ENCODE measurements around the gene HCFC1. TPM values are rescaled to one million over a fixed set of nuclear protein-coding genes. Genes with fewer than 3 reads are reported as not detected.
A peak's percentile ranks its signal among the peaks of the same experiment; 100 is the strongest.

The HCFC1 gene
- total and polyA plus RNA-seq, 9 donors, result 13.3 to 62.5 (median 43.2) TPM

- Histone ChIP-seq H3K27ac (peak overlapping the region; percentile 100), H3K9me3 (no peaks in the 10 kb centered on the region), H3K36me3 (no peaks in the 10 kb centered on the region), H3K4me3 (peak overlapping the region; percentile 83), H3K4me1 (ENCODE audit: insufficient read depth) (peaks cover 14% of the 10 kb centered on the region), H3K27me3 (no peaks in the 10 kb centered on the region)
- TF ChIP-seq CTCF (IDR thresholded peaks at IDR 0.05), result no peak
- TF ChIP-seq POLR2A (IDR thresholded peaks at IDR 0.05), result no peak
- no peak for TF ChIP-seq EP300 (IDR thresholded peaks at IDR 0.05)
- intact Hi-C loops (cut with DNase I), result no loop called here
- 3 to 9% (median 8%) methylated on average over 48 to 49 of the region's 49 CpGs for WGBS, 3 donors
- DNase-seq, result peak; percentile 62 to 74 (median 73)
Observed at GRCh38 chrX:153970357-153971123, 1.1 kb downstream of the HCFC1 start.

GRCh38 chrX:153969904-153970356 lies 1.7 kb downstream of the HCFC1 start:
- Histone ChIP-seq H3K9me3 (no peaks in the 10 kb centered on the region), H3K4me3 (peak overlapping the region; percentile 83), H3K4me1 (ENCODE audit: insufficient read depth) (peaks cover 14% of the 10 kb centered on the region), H3K27ac (peak overlapping the region in 1 of 2 donors; percentile 67), H3K36me3 (no peaks in the 10 kb centered on the region), H3K27me3 (no peaks in the 10 kb centered on the region)
- DNase-seq, result peak; percentile 58 to 74 (median 68)
- no peak for TF ChIP-seq POLR2A (IDR thresholded peaks at IDR 0.05)
- TF ChIP-seq EP300 (IDR thresholded peaks at IDR 0.05), result no peak
- TF ChIP-seq CTCF (IDR thresholded peaks at IDR 0.05), result no peak
- intact Hi-C loops (cut with DNase I), result no loop called here
- 9 to 15% (median 12%) methylated on average over 26 of the region's 26 CpGs for WGBS, 3 donors

- Histone ChIP-seq H3K27me3 (no peaks in the 10 kb centered on the region), H3K27ac (peak overlapping the region in 1 of 2 donors; percentile 67), H3K36me3 (no peaks in the 10 kb centered on the region), H3K9me3 (no peaks in the 10 kb centered on the region), H3K4me1 (ENCODE audit: insufficient read depth) (peaks cover 13% of the 10 kb centered on the region), H3K4me3 (peak overlapping the region; percentile 83)
- intact Hi-C loops (cut with DNase I), result no loop called here
- peak in 2 of 5 donors; percentile 52 to 60 for DNase-seq
- TF ChIP-seq POLR2A (IDR thresholded peaks at IDR 0.05) (no peak), CTCF (IDR thresholded peaks at IDR 0.05) (no peak), EP300 (IDR thresholded peaks at IDR 0.05) (no peak)
- WGBS, 3 donors, result 35 to 45% (median 38%) methylated on average over 25 of the region's 25 CpGs
Observed at GRCh38 chrX:153969125-153969903, 2.3 kb downstream of the HCFC1 start.

GRCh38 chrX:153968754-153969124 lies 2.9 kb downstream of the HCFC1 start:
- TF ChIP-seq POLR2A (IDR thresholded peaks at IDR 0.05) (no peak), EP300 (IDR thresholded peaks at IDR 0.05) (no peak), CTCF (IDR thresholded peaks at IDR 0.05) (no peak)
- DNase-seq, result peak in 1 of 5 donors; percentile 37
- Histone ChIP-seq H3K27me3 (no peaks in the 10 kb centered on the region), H3K4me1 (ENCODE audit: insufficient read depth) (peaks cover 9% of the 10 kb centered on the region), H3K4me3 (peak overlapping the region; percentile 83), H3K9me3 (no peaks in the 10 kb centered on the region), H3K36me3 (no peaks in the 10 kb centered on the region), H3K27ac (peak overlapping the region in 1 of 2 donors; percentile 67)
- 45 to 62% (median 53%) methylated on average over 12 of the region's 12 CpGs for WGBS, 3 donors
- intact Hi-C loops (cut with DNase I), result no loop called here

Data from ovary (tissue), 9 donors.